IMR-90 (cell line): Measurements from ENCODE around the gene RNF141. TPM values are rescaled to one million over a fixed set of nuclear protein-coding genes. Genes with fewer than 3 reads are reported as not detected.

ENCODE experiments used
- ATAC-seq: fragments of 200-7000 bp; cut with Tn5 transposase; 2 replicates; pipeline ENCODE4 v1.9.1; 2020; ENCODE audit warnings: low read depth, mild to moderate bottlenecking, moderate library complexity
- BruUV-seq: library from RNA; stranded (reverse); fragments of 400-500 nt; replicated peaks from 2 replicates; lab custom pipeline; 2021; lab: Mats Ljungman, UMichigan
- CTCF ChIA-PET: fragments of 300-600 bp; formaldehyde crosslinking; extraction: SDS; loops from one replicate; lab custom pipeline; 2021; ENCODE audit warnings: antibody characterized with exemption; lab: Yijun Ruan, JAX
- POLR2A ChIA-PET: fragments of 300-600 bp; sonication (Branson Sonifier 250); formaldehyde crosslinking; loops from one replicate; lab custom pipeline; 2022; ENCODE audit warnings: antibody characterized with exemption; ENCODE audit not compliant: unreplicated experiment; lab: Charles Lee
- DNase-seq: peaks from one replicate; pipeline ENCODE4 v3.0.0; 2013
- H2AFZ ChIP-seq: replicated peaks from 2 replicates; pipeline ENCODE3; 2013; ENCODE audit warnings: low read length, mild to moderate bottlenecking; ENCODE audit not compliant: poor library complexity
- H2AK5ac ChIP-seq: 2 replicates; pipeline ENCODE4 v1.6.1; 2013; ENCODE audit warnings: low read depth, low read length, inconsistent platforms
- H2AK9ac ChIP-seq: replicated peaks from 2 replicates; pipeline ENCODE3; 2013; ENCODE audit warnings: mild to moderate bottlenecking, low read depth, low read length, moderate library complexity; ENCODE audit not compliant: poor library complexity
- H2BK120ac ChIP-seq: 2 replicates; pipeline ENCODE4 v1.6.1; 2013; ENCODE audit warnings: low read depth, low read length, inconsistent platforms
- H2BK15ac ChIP-seq: 3 replicates; pipeline ENCODE4 v1.6.1; 2013; ENCODE audit warnings: low read depth, low read length, inconsistent platforms
- H2BK20ac ChIP-seq: 2 replicates; pipeline ENCODE4 v1.6.1; 2013; ENCODE audit warnings: low read depth, mild to moderate bottlenecking, inconsistent platforms, low read length, moderate library complexity
- H2BK5ac ChIP-seq: 2 replicates; pipeline ENCODE4 v1.6.1; 2013; ENCODE audit warnings: mild to moderate bottlenecking, low read depth, low read length, inconsistent platforms; ENCODE audit not compliant: poor library complexity, severe bottlenecking
- H3K14ac ChIP-seq: replicated peaks from 2 replicates; pipeline ENCODE4 v1.6.1; 2013; ENCODE audit warnings: low read depth, low read length, inconsistent platforms
- H3K18ac ChIP-seq: 2 replicates; pipeline ENCODE4 v1.6.1; 2013; ENCODE audit warnings: low read depth, low read length, control low read depth
- H3K23ac ChIP-seq: 2 replicates; pipeline ENCODE4 v1.6.1; 2013; ENCODE audit warnings: low read depth, low read length, inconsistent platforms
- H3K27ac ChIP-seq: 2 replicates; pipeline ENCODE4 v1.5.1; 2013; ENCODE audit warnings: mild to moderate bottlenecking, control low read depth, low read length; ENCODE audit not compliant: insufficient read depth
- H3K27me3 ChIP-seq: 2 replicates; pipeline ENCODE4 v1.6.1; 2013; ENCODE audit warnings: low read length; ENCODE audit not compliant: control insufficient read depth, insufficient read depth
- H3K36me3 ChIP-seq: 2 replicates; pipeline ENCODE4 v1.6.1; 2013; ENCODE audit warnings: low read length, mixed read lengths; ENCODE audit not compliant: control insufficient read depth, insufficient read depth
- H3K4ac ChIP-seq: 2 replicates; pipeline ENCODE4 v1.6.1; 2013; ENCODE audit warnings: low read depth, low read length, inconsistent platforms
- H3K4me1 ChIP-seq: 2 replicates; pipeline ENCODE4 v1.6.1; 2013; ENCODE audit warnings: low read length, mixed read lengths; ENCODE audit not compliant: control insufficient read depth, insufficient read depth
- H3K4me2 ChIP-seq: 2 replicates; pipeline ENCODE4 v1.6.1; 2013; ENCODE audit warnings: low read depth, mild to moderate bottlenecking, control low read depth, low read length, moderate library complexity
- H3K4me3 ChIP-seq: 2 replicates; pipeline ENCODE4 v1.5.1; 2013; ENCODE audit warnings: low read depth, mild to moderate bottlenecking, control low read depth, low read length, moderate library complexity; ENCODE audit not compliant: insufficient read depth
- H3K56ac ChIP-seq: 2 replicates; pipeline ENCODE4 v1.6.1; 2013; ENCODE audit warnings: low read length, inconsistent platforms; ENCODE audit not compliant: insufficient read depth; ENCODE audit errors: extremely low read depth
- H3K79me1 ChIP-seq, 2 experiments: 2 replicates each; pipeline ENCODE4 v1.6.1; 2013; ENCODE audit warnings: low read length in 2 of 2, inconsistent platforms in 1 of 2, low read depth in 1 of 2
- H3K9ac ChIP-seq: 2 replicates; pipeline ENCODE4 v1.6.1; 2013; ENCODE audit warnings: low read depth, low read length, control low read depth
- H3K9me1 ChIP-seq: 2 replicates; pipeline ENCODE4 v1.6.1; 2013; ENCODE audit warnings: low read length, inconsistent platforms; ENCODE audit not compliant: insufficient read depth
- H3K9me3 ChIP-seq: 2 replicates; pipeline ENCODE4 v1.6.1; 2013; ENCODE audit warnings: low read length; ENCODE audit not compliant: control insufficient read depth, insufficient read depth
- H4K20me1 ChIP-seq: 2 replicates; pipeline ENCODE4 v1.6.1; 2013; ENCODE audit warnings: low read length, inconsistent platforms; ENCODE audit not compliant: insufficient read depth
- H4K5ac ChIP-seq: 2 replicates; pipeline ENCODE4 v1.6.1; 2013; ENCODE audit warnings: mild to moderate bottlenecking, low read depth, low read length, control low read depth
- H4K8ac ChIP-seq, 2 experiments: 2 replicates each; pipeline ENCODE4 v1.6.1; 2013; ENCODE audit warnings: low read depth in 2 of 2, low read length in 2 of 2, control low read depth in 1 of 2, inconsistent platforms in 1 of 2
- H4K91ac ChIP-seq: 2 replicates; pipeline ENCODE4 v1.6.1; 2013; ENCODE audit warnings: low read depth, low read length, inconsistent platforms; ENCODE audit not compliant: insufficient read depth
- BHLHE40 ChIP-seq: fragments of 150-350 bp; IDR thresholded peaks from 2 replicates; pipeline ENCODE4 v1.6.1; 2016; ENCODE audit warnings: mild to moderate bottlenecking, low read depth, low read length
- CEBPB ChIP-seq: IDR thresholded peaks from 2 replicates; pipeline ENCODE4 v1.6.1; 2012; ENCODE audit warnings: low read depth, low read length, improper control_type of control experiment
- CHD1 ChIP-seq: IDR thresholded peaks from 2 replicates; pipeline ENCODE4 v1.6.1; 2012; ENCODE audit warnings: low read depth, low read length, improper control_type of control experiment
- CTCF ChIP-seq: conservative IDR thresholded peaks from 2 replicates; pipeline ENCODE4 v1.5.1; 2012; ENCODE audit warnings: mild to moderate bottlenecking, low read depth, low read length, improper control_type of control experiment
- MAFK ChIP-seq: IDR thresholded peaks from 2 replicates; pipeline ENCODE4 v1.6.1; 2012; ENCODE audit warnings: low read depth, low read length, improper control_type of control experiment
- MAZ ChIP-seq: IDR thresholded peaks from 2 replicates; pipeline ENCODE4 v1.6.1; 2012; ENCODE audit warnings: low read depth, mild to moderate bottlenecking, low read length, improper control_type of control experiment, moderate library complexity, borderline replicate concordance
- MXI1 ChIP-seq: IDR thresholded peaks from 2 replicates; pipeline ENCODE4 v1.6.1; 2012; ENCODE audit warnings: low read depth, mild to moderate bottlenecking, low read length, moderate library complexity, borderline replicate concordance
- POLR2A ChIP-seq: IDR thresholded peaks from 2 replicates; pipeline ENCODE4 v1.6.1; 2012; ENCODE audit warnings: mild to moderate bottlenecking, low read depth, low read length
- RAD21 ChIP-seq: IDR thresholded peaks from 2 replicates; pipeline ENCODE4 v1.6.1; 2012; ENCODE audit warnings: low read length, improper control_type of control experiment
- RCOR1 ChIP-seq: IDR thresholded peaks from 2 replicates; pipeline ENCODE4 v1.6.1; 2012; ENCODE audit warnings: mild to moderate bottlenecking, low read length, improper control_type of control experiment; ENCODE audit not compliant: insufficient replicate concordance
- RFX5 ChIP-seq: IDR thresholded peaks from 2 replicates; pipeline ENCODE4 v1.8.0; 2012; ENCODE audit warnings: low read depth, mild to moderate bottlenecking, low read length, moderate library complexity
- SMC3 ChIP-seq: fragments of 150-350 bp; IDR thresholded peaks from 2 replicates; pipeline ENCODE4 v1.6.1; 2016; ENCODE audit warnings: low read depth, mild to moderate bottlenecking, antibody characterized with exemption, low read length, moderate library complexity
- WGBS, 2 experiments: methylation state at CpG; one replicate each; pipeline versions ENCODE4 v1.1.5 to v1.1.7; 2013; ENCODE audit warnings: missing lambda C conversion rate in 2 of 2; ENCODE audit not compliant: insufficient read length in 1 of 2; ENCODE audit errors: extremely low coverage in 2 of 2; 5-methylcytosine and 5-hydroxymethylcytosine counted together
- dilution Hi-C: fragments of 300-500 bp; cut with HindIII; formaldehyde crosslinking; loops from one replicate; pipeline ENCODE4 v1.14.3; 2018; ENCODE audit warnings: low sequenced_read_pairs; ENCODE audit not compliant: unreplicated experiment
- in situ Hi-C: fragments of 300-500 bp; cut with MboI; formaldehyde crosslinking; loops from 3 replicates; pipeline ENCODE4 v1.14.3; 2019; ENCODE audit warnings: low sequenced_read_pairs, inconsistent platforms, mixed read lengths
- intact Hi-C: fragments of 100-400 bp; cut with micrococcal nuclease; formaldehyde crosslinking; loops from 2 replicates; pipeline ENCODE4 v1.10.0; 2022
- polyA plus RNA-seq, 3 experiments: library from polyadenylated mRNA; depleted of rRNA; stranded (reverse); fragments of >200 nt; gene quantifications; 2 replicates each; pipeline ENCODE4 v1.2.3, GENCODE V29; 2012; ENCODE audit warnings: low replicate concordance in 1 of 3
- total RNA-seq: library from RNA; depleted of rRNA; stranded (reverse); fragments of >200 nt; gene quantifications from 2 replicates; pipeline ENCODE4 v1.2.3, GENCODE V29; 2012
- TF ChIP-seq, protein P1 (sequence below): fragments of 150-350 bp; IDR thresholded peaks from 2 replicates; pipeline ENCODE4 v1.6.1; 2017; ENCODE audit warnings: mild to moderate bottlenecking, antibody characterized with exemption, low read length, low read depth

The RNF141 gene
- total and polyA plus RNA-seq, 2 of the 4 experiments (the other 2 are of a cell fraction), result 13.8 to 18.6 TPM

DNA sequence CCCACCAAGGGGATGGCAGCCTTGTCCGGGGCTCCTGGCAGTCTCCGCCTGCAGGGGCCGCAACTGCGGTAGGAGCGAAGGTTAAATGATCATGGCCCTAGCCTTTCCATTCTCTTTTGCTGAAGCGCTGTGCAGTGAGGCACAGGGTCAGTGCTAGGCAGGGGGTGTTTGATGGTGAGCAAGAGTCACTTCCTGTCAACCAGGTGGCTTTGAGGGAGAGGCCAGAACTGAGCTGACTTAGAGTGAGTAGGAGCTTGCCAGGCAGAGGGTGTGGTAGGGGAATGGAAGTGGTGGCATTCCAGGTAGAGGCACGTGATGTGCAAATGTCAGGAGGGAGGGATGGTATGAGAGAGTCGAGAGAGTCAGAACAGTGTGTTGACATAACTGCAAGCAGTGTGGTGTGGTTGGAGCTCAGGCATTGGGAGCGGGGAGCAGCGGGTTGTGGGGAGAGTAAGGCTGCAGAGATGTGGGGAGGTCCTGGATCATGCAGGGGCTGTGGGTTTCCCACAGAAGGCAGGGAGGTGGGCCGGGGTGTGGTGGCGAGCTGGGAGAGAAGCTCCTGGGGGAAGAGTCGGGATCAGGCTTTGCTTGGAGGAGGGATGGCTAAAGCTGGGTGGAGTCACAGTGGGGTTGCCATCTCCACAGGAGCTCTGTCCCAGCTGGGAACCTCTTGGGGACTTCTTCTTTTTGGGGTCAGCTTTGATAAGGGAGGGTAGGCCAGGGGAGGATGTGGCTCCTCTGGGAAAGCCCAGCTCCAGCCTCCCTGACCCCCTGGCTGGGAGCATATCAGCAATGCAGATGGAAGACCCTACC lies 52.7 kb downstream of the RNF141 start:
- H2AK9ac ChIP-seq, result no peak overlapping the region
- peak overlapping the region; percentile 27; the same call in 1 of the 2 replicates for H2BK120ac ChIP-seq
- peaks cover 13% of the 10 kb centered on the region for H4K20me1 ChIP-seq
- no peak overlapping the region; a peak in 2 of 4 replicates for H4K8ac ChIP-seq
- H4K91ac ChIP-seq, result peak overlapping the region; percentile 67
- intact Hi-C loops, result no loop called here
- ChIA-PET POLR2A (no interaction called here), CTCF (no interaction called here)
- whole genome bisulfite sequencing, 2 experiments, result 43% methylated on average over 2 of the region's 13 CpGs; no CpG with 5 or more reads in 1 of the 2 experiments
- in situ Hi-C loops, result no loop called here
- no TSS peak for BruUV-seq
- H3K9me1 ChIP-seq, result peaks cover 30% of the 10 kb centered on the region
- H2AFZ ChIP-seq, result no peak overlapping the region
- peak overlapping the region; percentile 69 for H3K4ac ChIP-seq
- peak overlapping the region; percentile 54; the same call in 1 of the 3 replicates for H2BK15ac ChIP-seq
- no peaks in the 10 kb centered on the region for H3K9me3 ChIP-seq
- TF ChIP-seq MAZ (no peak), CHD1 (no peak), RAD21 (no peak), RCOR1 (no peak), MXI1 (no peak), CEBPB (no peak), POLR2A (no peak), RFX5 (no peak), CTCF (no peak), SMC3 (no peak), BHLHE40 (no peak), MAFK (no peak)
- TF ChIP-seq, protein P1, sequence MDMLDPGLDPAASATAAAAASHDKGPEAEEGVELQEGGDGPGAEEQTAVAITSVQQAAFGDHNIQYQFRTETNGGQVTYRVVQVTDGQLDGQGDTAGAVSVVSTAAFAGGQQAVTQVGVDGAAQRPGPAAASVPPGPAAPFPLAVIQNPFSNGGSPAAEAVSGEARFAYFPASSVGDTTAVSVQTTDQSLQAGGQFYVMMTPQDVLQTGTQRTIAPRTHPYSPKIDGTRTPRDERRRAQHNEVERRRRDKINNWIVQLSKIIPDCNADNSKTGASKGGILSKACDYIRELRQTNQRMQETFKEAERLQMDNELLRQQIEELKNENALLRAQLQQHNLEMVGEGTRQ, result no peak
- H4K5ac ChIP-seq, result no peak overlapping the region
- H3K4me1 ChIP-seq, result peaks cover 22% of the 10 kb centered on the region
- peak overlapping the region; percentile 28; the same call in 1 of the 2 replicates for H3K23ac ChIP-seq
- H3K14ac ChIP-seq, result peak overlapping the region; percentile 61
- no peak overlapping the region for H3K4me3 ChIP-seq
- peak overlapping the region; percentile 57 for H2BK20ac ChIP-seq
- peaks cover 22 to 52% of the 10 kb centered on the region in 2 experiments for H3K79me1 ChIP-seq
- peak overlapping the region; percentile 90 for H2AK5ac ChIP-seq
- no peak overlapping the region for H3K9ac ChIP-seq
- DNase-seq (peak; percentile 11), ATAC-seq (no peak)
- H3K4me2 ChIP-seq, result no peak overlapping the region
- H2BK5ac ChIP-seq, result no peak overlapping the region
- H3K36me3 ChIP-seq, result peaks cover 37% of the 10 kb centered on the region
- H3K18ac ChIP-seq, result no peak overlapping the region
- H3K27me3 ChIP-seq, result no peaks in the 10 kb centered on the region
- peak overlapping the region; percentile 20; the same call in 1 of the 2 replicates for H3K27ac ChIP-seq
- dilution Hi-C loops, result no loop called here
- no peak overlapping the region for H3K56ac ChIP-seq
